Mesothelial cell of epicardium (in vitro differentiated cells): Measurements from ENCODE around the gene COL4A1. TPM values are rescaled to one million over a fixed set of nuclear protein-coding genes. Genes with fewer than 3 reads are reported as not detected.
A peak's percentile ranks its signal among the peaks of the same experiment; 100 is the strongest.

Experiments used
- DNase-seq, 2 experiments: peaks; one replicate each; pipeline ENCODE4 v3.0.0; 2021; ENCODE audit warnings: low spot score in 2 of 2; ENCODE audit not compliant: unreplicated experiment in 2 of 2
- H3K27ac Mint-ChIP-seq: 2 replicates; pipeline ENCODE4 v1.8.0; 2021; ENCODE audit warnings: mixed read lengths
- H3K27me3 Mint-ChIP-seq: 2 replicates; pipeline ENCODE4 v1.8.0; 2021; ENCODE audit warnings: low read depth, mixed read lengths
- H3K36me3 Mint-ChIP-seq: 2 replicates; pipeline ENCODE4 v1.8.0; 2021; ENCODE audit warnings: mixed read lengths
- H3K4me1 Mint-ChIP-seq: 2 replicates; pipeline ENCODE4 v1.8.0; 2021; ENCODE audit warnings: mixed read lengths
- H3K4me3 Mint-ChIP-seq: 2 replicates; pipeline ENCODE4 v1.8.0; 2021; ENCODE audit warnings: mild to moderate bottlenecking, moderate library complexity, mixed read lengths
- H3K9me3 Mint-ChIP-seq: 2 replicates; pipeline ENCODE4 v1.8.0; 2021; ENCODE audit warnings: mixed read lengths
- CTCF ChIP-seq: fragments of 200-600 bp; sonication (generic); IDR thresholded peaks from one replicate; pipeline ENCODE4 v1.5.0; 2021; ENCODE audit warnings: antibody characterized with exemption; ENCODE audit not compliant: unreplicated experiment
- total RNA-seq: library from RNA; stranded (reverse); gene quantifications from 3 replicates; pipeline ENCODE4 v1.2.1, GENCODE V29; 2021

Gene COL4A1
- total RNA-seq, 1 donor from 2014 or later = 362 TPM

DNA sequence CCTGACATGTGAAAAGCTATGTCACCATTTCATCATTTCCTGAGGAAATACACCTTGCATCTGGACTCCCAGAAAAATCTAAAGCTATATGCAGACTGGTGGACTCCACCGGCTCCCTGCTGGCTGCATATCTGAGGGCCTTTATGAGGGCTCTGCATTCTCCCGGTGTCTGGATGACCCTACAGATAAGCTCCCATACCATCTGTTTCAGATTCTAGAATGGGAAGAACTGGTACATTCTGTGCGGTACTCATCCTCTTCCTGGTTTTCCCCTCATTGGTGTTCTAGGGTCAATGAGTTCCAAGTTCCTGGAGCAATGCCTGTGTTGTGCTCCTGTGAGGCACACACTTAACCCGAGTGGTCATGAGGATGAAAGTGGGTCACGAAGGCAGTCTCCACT is 60.4 kb downstream of the COL4A1 start:
- Mint-ChIP-seq H3K4me3 (no peak overlapping the region), H3K4me1 (peaks cover 46% of the 10 kb centered on the region), H3K36me3 (peaks cover 2% of the 10 kb centered on the region), H3K27ac (peak overlapping the region; percentile 89), H3K27me3 (no peaks in the 10 kb centered on the region), H3K9me3 (no peaks in the 10 kb centered on the region)
- no peak for DNase-seq
- TF ChIP-seq CTCF = no peak

- H3K4me1 Mint-ChIP-seq = peaks cover 37% of the 10 kb centered on the region
- DNase-seq = no peak
- no peak overlapping the region for H3K4me3 Mint-ChIP-seq
These were observed 61.5 kb downstream of the COL4A1 start for GRCh38 chr13:110245416-110245899.

DNA sequence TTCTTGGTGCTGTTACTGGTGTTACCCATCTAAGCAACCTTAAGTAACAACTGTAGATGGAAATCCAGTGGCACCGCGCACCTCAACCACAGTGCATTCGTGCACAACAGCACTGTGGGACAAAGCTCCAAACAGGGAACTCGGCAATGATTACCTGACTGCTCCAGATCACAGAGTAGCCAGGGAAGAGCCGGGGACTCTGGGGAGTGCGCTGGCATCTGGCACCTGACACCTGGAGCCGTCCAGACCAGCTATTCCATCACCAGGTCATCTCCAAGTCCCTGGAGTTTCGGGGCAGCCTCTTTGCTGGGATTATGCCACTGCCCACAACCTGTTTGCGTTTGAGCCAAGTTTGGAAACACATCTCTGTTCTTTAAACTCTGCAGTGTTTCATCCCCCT is 62.0 kb downstream of the COL4A1 start:
- DNase-seq = no peak
- Mint-ChIP-seq H3K27ac (peak overlapping the region; percentile 50), H3K27me3 (no peaks in the 10 kb centered on the region), H3K9me3 (no peaks in the 10 kb centered on the region), H3K4me3 (no peak overlapping the region), H3K36me3 (peaks cover 4% of the 10 kb centered on the region), H3K4me1 (peaks cover 32% of the 10 kb centered on the region)
- no peak for TF ChIP-seq CTCF

More at GRCh38 chr13:110245416-110245899, 61.5 kb downstream of the COL4A1 start:
- Mint-ChIP-seq H3K9me3 (no peaks in the 10 kb centered on the region), H3K27ac (peak overlapping the region; percentile 50), H3K27me3 (no peaks in the 10 kb centered on the region), H3K36me3 (peaks cover 4% of the 10 kb centered on the region)
- no peak for TF ChIP-seq CTCF

DNA sequence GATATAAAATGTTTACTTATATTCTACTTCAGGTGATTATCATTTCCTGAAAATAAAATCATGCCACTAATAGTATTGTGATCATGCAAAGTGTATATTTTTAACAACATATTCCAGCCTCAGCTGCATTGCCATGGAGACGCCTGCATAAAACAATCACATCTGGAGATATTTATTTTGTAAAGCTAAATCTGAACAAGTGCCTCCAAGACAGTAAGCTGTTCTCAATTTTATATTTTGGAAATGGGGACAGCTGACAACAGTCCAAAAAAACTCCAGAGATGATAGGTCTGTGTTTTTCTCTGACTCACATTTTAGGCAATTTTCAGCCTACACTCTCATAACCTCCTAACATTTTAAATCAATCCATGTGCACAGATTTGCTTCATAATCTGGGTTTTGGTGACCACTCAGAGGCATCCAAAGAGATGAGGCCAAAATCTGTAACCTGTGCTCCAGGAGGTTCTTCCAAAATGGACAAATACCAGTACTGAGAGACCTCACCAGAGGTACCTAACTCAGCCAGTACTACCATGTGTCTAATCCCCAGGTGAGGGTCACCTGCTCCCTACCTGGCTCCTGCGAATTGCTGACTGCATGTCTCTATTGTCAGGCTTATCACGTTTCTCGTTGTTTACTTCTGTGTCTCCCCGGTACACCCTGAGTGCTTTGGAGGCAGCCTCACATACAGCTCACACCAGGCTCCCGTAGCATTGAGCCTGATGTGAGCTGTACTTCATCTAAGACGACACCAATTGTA is 62.7 kb downstream of the COL4A1 start:
- Mint-ChIP-seq H3K9me3 (no peaks in the 10 kb centered on the region), H3K27ac (no peak overlapping the region), H3K27me3 (no peaks in the 10 kb centered on the region), H3K36me3 (peaks cover 4% of the 10 kb centered on the region), H3K4me1 (peaks cover 30% of the 10 kb centered on the region), H3K4me3 (no peak overlapping the region)
- no peak for TF ChIP-seq CTCF
- DNase-seq = no peak

DNA sequence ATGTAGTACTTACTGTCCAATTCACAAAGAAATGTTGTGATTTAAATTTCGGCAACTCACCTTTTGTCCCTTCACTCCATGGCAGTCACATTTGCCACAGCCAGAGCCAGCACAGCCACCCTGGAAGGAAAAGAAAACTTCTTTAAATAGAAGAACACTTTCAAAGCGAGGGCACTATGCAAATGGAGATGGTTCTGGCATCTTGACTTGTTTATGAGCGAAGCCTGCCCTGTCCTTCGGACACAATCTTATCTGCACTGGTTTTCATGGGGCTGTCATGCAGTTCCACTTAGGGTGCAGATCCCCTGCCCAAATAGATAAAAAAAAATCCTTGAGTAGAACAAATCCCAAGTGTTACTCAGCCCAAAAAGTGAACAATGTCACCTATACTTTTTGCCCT is 64.3 kb downstream of the COL4A1 start:
- H3K36me3 Mint-ChIP-seq = peaks cover 4% of the 10 kb centered on the region
- no peak overlapping the region for H3K4me3 Mint-ChIP-seq
- no peak for DNase-seq
- no peak for TF ChIP-seq CTCF
- H3K27ac Mint-ChIP-seq = no peak overlapping the region
- no peaks in the 10 kb centered on the region for H3K27me3 Mint-ChIP-seq
- peaks cover 37% of the 10 kb centered on the region for H3K4me1 Mint-ChIP-seq
- no peaks in the 10 kb centered on the region for H3K9me3 Mint-ChIP-seq
